IPS DF 6.9 (cell line): ENCODE data around the gene PARP14.
"Not testable (repeated sequence)": the region's sequence is repeated elsewhere in the genome, so short reads cannot be mapped to it uniquely, and the experiment has no call there.

Experiments
- DNase-seq: peaks from one replicate; pipeline ENCODE4 v3.0.0-alpha.2; 2013; ENCODE audit warnings: low read depth, low spot score
- H3K27ac ChIP-seq: one replicate; pipeline ENCODE4 v1.5.1; 2013; ENCODE audit warnings: low read length, control low read depth
- H3K27me3 ChIP-seq: 2 replicates; pipeline ENCODE4 v1.6.1; 2013; ENCODE audit warnings: mild to moderate bottlenecking, low read length; ENCODE audit not compliant: control insufficient read depth, insufficient read depth
- H3K36me3 ChIP-seq: 2 replicates; pipeline ENCODE4 v1.6.1; 2013; ENCODE audit warnings: low read length; ENCODE audit not compliant: control insufficient read depth, insufficient read depth
- H3K4me1 ChIP-seq: 2 replicates; pipeline ENCODE4 v1.6.1; 2013; ENCODE audit warnings: low read length; ENCODE audit not compliant: control insufficient read depth, insufficient read depth
- H3K4me3 ChIP-seq: 2 replicates; pipeline ENCODE4 v1.5.1; 2013; ENCODE audit warnings: mild to moderate bottlenecking, low read length
- H3K9me3 ChIP-seq: 2 replicates; pipeline ENCODE4 v1.6.1; 2013; ENCODE audit warnings: low read length, inconsistent platforms; ENCODE audit not compliant: control insufficient read depth, insufficient read depth
- WGBS: extraction: QIAGEN DNeasy Blood & Tissue Kit; methylation state at CpG from one replicate; pipeline ENCODE4 v1.1.7; 2013; ENCODE audit warnings: mixed read lengths, missing lambda C conversion rate; ENCODE audit not compliant: insufficient read length, insufficient coverage; 5-methylcytosine and 5-hydroxymethylcytosine counted together

The PARP14 gene

GRCh38 chr3:122658336-122658735, 22.3 kb upstream of the PARP14 start:
- not testable (repeated sequence) for H3K4me1 ChIP-seq, H3K9me3 ChIP-seq, DNase-seq, H3K36me3 ChIP-seq, H3K4me3 ChIP-seq, H3K27me3 ChIP-seq, H3K27ac ChIP-seq
- WGBS, result no CpG with 5 or more reads among the region's 4 CpGs

- no peak overlapping the region for H3K27ac ChIP-seq
- no peaks in the 10 kb centered on the region for H3K27me3 ChIP-seq
- no CpG with 5 or more reads among the region's 14 CpGs for WGBS
- H3K4me3 ChIP-seq, result no peak overlapping the region
- H3K4me1 ChIP-seq, result no peaks in the 10 kb centered on the region
- H3K9me3 ChIP-seq, result no peaks in the 10 kb centered on the region
- no peaks in the 10 kb centered on the region for H3K36me3 ChIP-seq
- DNase-seq, result peak; percentile 60
These were observed 20.2 kb upstream of the PARP14 start for GRCh38 chr3:122660297-122660974.

GRCh38 chr3:122661633-122662032, 19.0 kb upstream of the PARP14 start:
- no peaks in the 10 kb centered on the region for H3K36me3 ChIP-seq
- no peaks in the 10 kb centered on the region for H3K27me3 ChIP-seq
- H3K4me1 ChIP-seq, result no peaks in the 10 kb centered on the region
- no peaks in the 10 kb centered on the region for H3K9me3 ChIP-seq
- no peak overlapping the region for H3K4me3 ChIP-seq
- no peak for DNase-seq
- no CpG with 5 or more reads among the region's 13 CpGs for WGBS
- H3K27ac ChIP-seq, result no peak overlapping the region

- Histone ChIP-seq H3K27ac (no peak overlapping the region), H3K9me3 (no peaks in the 10 kb centered on the region), H3K4me1 (no peaks in the 10 kb centered on the region), H3K4me3 (no peak overlapping the region), H3K27me3 (no peaks in the 10 kb centered on the region), H3K36me3 (no peaks in the 10 kb centered on the region)
- no CpG with 5 or more reads among the region's 2 CpGs for WGBS
- DNase-seq, result no peak
These were observed 18.1 kb upstream of the PARP14 start for GRCh38 chr3:122662505-122662904.

- Histone ChIP-seq H3K4me3 (no peak overlapping the region), H3K4me1 (no peaks in the 10 kb centered on the region), H3K27me3 (no peaks in the 10 kb centered on the region), H3K36me3 (no peaks in the 10 kb centered on the region), H3K27ac (no peak overlapping the region), H3K9me3 (no peaks in the 10 kb centered on the region)
- no CpG with 5 or more reads among the region's 4 CpGs for WGBS
- no peak for DNase-seq
These were observed 15.3 kb upstream of the PARP14 start for GRCh38 chr3:122665226-122665786.

GRCh38 chr3:122665881-122666280, 14.8 kb upstream of the PARP14 start:
- Histone ChIP-seq H3K27me3 (no peaks in the 10 kb centered on the region), H3K36me3 (no peaks in the 10 kb centered on the region), H3K9me3 (no peaks in the 10 kb centered on the region), H3K4me1 (no peaks in the 10 kb centered on the region), H3K27ac (no peak overlapping the region), H3K4me3 (no peak overlapping the region)
- no peak for DNase-seq

- Histone ChIP-seq H3K36me3 (no peaks in the 10 kb centered on the region), H3K4me1 (no peaks in the 10 kb centered on the region), H3K9me3 (no peaks in the 10 kb centered on the region), H3K27me3 (no peaks in the 10 kb centered on the region), H3K27ac (no peak overlapping the region), H3K4me3 (no peak overlapping the region)
- DNase-seq, result no peak
- WGBS, result no CpG with 5 or more reads among the region's 8 CpGs
These were observed 11.5 kb upstream of the PARP14 start for GRCh38 chr3:122668930-122669730.

- H3K9me3 ChIP-seq, result no peaks in the 10 kb centered on the region
- no CpG with 5 or more reads among the region's 2 CpGs for WGBS
- H3K36me3 ChIP-seq, result no peaks in the 10 kb centered on the region
- H3K27me3 ChIP-seq, result no peaks in the 10 kb centered on the region
- no peak overlapping the region for H3K4me3 ChIP-seq
- H3K4me1 ChIP-seq, result no peaks in the 10 kb centered on the region
- H3K27ac ChIP-seq, result no peak overlapping the region
- no peak for DNase-seq
These were observed 9.1 kb upstream of the PARP14 start for GRCh38 chr3:122671553-122671952.

GRCh38 chr3:122674339-122674738, 6.3 kb upstream of the PARP14 start:
- no CpG with 5 or more reads among the region's 3 CpGs for WGBS

GRCh38 chr3:122676759-122677158, 3.9 kb upstream of the PARP14 start:
- H3K36me3 ChIP-seq, result no peaks in the 10 kb centered on the region
- peaks cover 6% of the 10 kb centered on the region; the same call in 1 of the 2 replicates for H3K4me1 ChIP-seq
- H3K4me3 ChIP-seq, result no peak overlapping the region
- no peaks in the 10 kb centered on the region for H3K9me3 ChIP-seq
- no peaks in the 10 kb centered on the region for H3K27me3 ChIP-seq
- DNase-seq, result no peak
- no CpG with 5 or more reads among the region's 2 CpGs for WGBS
- H3K27ac ChIP-seq, result no peak overlapping the region

More at GRCh38 chr3:122674339-122674738, 6.3 kb upstream of the PARP14 start:
- no peaks in the 10 kb centered on the region for H3K36me3 ChIP-seq
- no peak overlapping the region for H3K27ac ChIP-seq
- no peak overlapping the region for H3K4me3 ChIP-seq
- no peaks in the 10 kb centered on the region for H3K9me3 ChIP-seq
- peaks cover 1% of the 10 kb centered on the region; the same call in 1 of the 2 replicates for H3K4me1 ChIP-seq
- no peak for DNase-seq
- no peaks in the 10 kb centered on the region for H3K27me3 ChIP-seq
